ENCODE data around the gene KIAA1614. TPM values are rescaled to one million over a fixed set of nuclear protein-coding genes. Genes with fewer than 3 reads are reported as not detected.
A peak's percentile ranks its signal among the peaks of the same experiment; 100 is the strongest.

KIAA1614 gene
- total RNA-seq, 2 donors from 2014 or later: 0.22 to 0.67 TPM

- no peak overlapping the region for H3K27ac Mint-ChIP-seq
- no peaks in the 10 kb centered on the region for H3K36me3 Mint-ChIP-seq
- DNase-seq (ENCODE audit: low spot score) (no peak), ATAC-seq (no peak)
- H3K4me1 Mint-ChIP-seq (ENCODE audit: low read depth in 2 of 2): peaks cover 0 to 2% of the 10 kb centered on the region in 2 donors
- peaks cover 0 to 5% of the 10 kb centered on the region in 2 donors for H3K27me3 Mint-ChIP-seq
- peaks cover 3% of the 10 kb centered on the region for H3K9me3 Mint-ChIP-seq
- no peak overlapping the region for H3K4me3 Mint-ChIP-seq
Observed at GRCh38 chr1:180898441-180899219, 14.1 kb upstream of the KIAA1614 start.

GRCh38 chr1:180899262-180899661 is 13.4 kb upstream of the KIAA1614 start:
- H3K4me3 Mint-ChIP-seq: no peak overlapping the region
- no peaks in the 10 kb centered on the region for H3K36me3 Mint-ChIP-seq
- peaks cover 3% of the 10 kb centered on the region for H3K9me3 Mint-ChIP-seq
- no peak overlapping the region for H3K27ac Mint-ChIP-seq
- H3K4me1 Mint-ChIP-seq (ENCODE audit: low read depth in 2 of 2): peaks cover 0 to 2% of the 10 kb centered on the region in 2 donors
- H3K27me3 Mint-ChIP-seq: peaks cover 0 to 5% of the 10 kb centered on the region in 2 donors
- ATAC-seq: no peak
- no peak for DNase-seq (ENCODE audit: low spot score)

GRCh38 chr1:180901076-180901990 is 11.4 kb upstream of the KIAA1614 start:
- Mint-ChIP-seq H3K27me3 (peaks cover 0 to 5% of the 10 kb centered on the region in 2 donors), H3K9me3 (no peaks in the 10 kb centered on the region), H3K36me3 (no peaks in the 10 kb centered on the region), H3K27ac (no peak overlapping the region), H3K4me1 (ENCODE audit: low read depth in 2 of 2) (no peaks in the 10 kb centered on the region), H3K4me3 (no peak overlapping the region)
- no peak for ATAC-seq
- DNase-seq (ENCODE audit: low spot score): peak; percentile 31

- Mint-ChIP-seq H3K4me1 (ENCODE audit: low read depth in 2 of 2) (no peaks in the 10 kb centered on the region), H3K4me3 (no peak overlapping the region), H3K27me3 (peaks cover 0 to 5% of the 10 kb centered on the region in 2 donors), H3K9me3 (no peaks in the 10 kb centered on the region), H3K36me3 (no peaks in the 10 kb centered on the region), H3K27ac (no peak overlapping the region)
- ATAC-seq (no peak), DNase-seq (ENCODE audit: low spot score) (peak; percentile 12)
Observed at GRCh38 chr1:180902541-180902940, 10.2 kb upstream of the KIAA1614 start.

GRCh38 chr1:180905927-180906326 is 6.8 kb upstream of the KIAA1614 start:
- Mint-ChIP-seq H3K4me1 (ENCODE audit: low read depth in 2 of 2) (peaks cover 8 to 12% of the 10 kb centered on the region in 2 donors), H3K36me3 (no peaks in the 10 kb centered on the region), H3K9me3 (no peaks in the 10 kb centered on the region), H3K4me3 (no peak overlapping the region), H3K27me3 (peaks cover 0 to 13% of the 10 kb centered on the region in 2 donors), H3K27ac (no peak overlapping the region)
- DNase-seq (ENCODE audit: low spot score) (no peak), ATAC-seq (no peak)

GRCh38 chr1:180906511-180906910 is 6.2 kb upstream of the KIAA1614 start:
- no peak overlapping the region for H3K27ac Mint-ChIP-seq
- H3K36me3 Mint-ChIP-seq: no peaks in the 10 kb centered on the region
- ATAC-seq: no peak
- peaks cover under 1 to 15% of the 10 kb centered on the region in 2 donors for H3K27me3 Mint-ChIP-seq
- DNase-seq (ENCODE audit: low spot score): no peak
- H3K4me1 Mint-ChIP-seq (ENCODE audit: low read depth in 2 of 2): peaks cover 8 to 12% of the 10 kb centered on the region in 2 donors
- H3K9me3 Mint-ChIP-seq: no peaks in the 10 kb centered on the region
- no peak overlapping the region for H3K4me3 Mint-ChIP-seq

GRCh38 chr1:180907313-180908055 is 5.2 kb upstream of the KIAA1614 start:
- H3K4me3 Mint-ChIP-seq: no peak overlapping the region
- DNase-seq (ENCODE audit: low spot score) (peak; percentile 29), ATAC-seq (no peak)
- H3K9me3 Mint-ChIP-seq: no peaks in the 10 kb centered on the region
- H3K4me1 Mint-ChIP-seq (ENCODE audit: low read depth in 2 of 2): peaks cover 8 to 12% of the 10 kb centered on the region in 2 donors
- no peak overlapping the region for H3K27ac Mint-ChIP-seq
- no peaks in the 10 kb centered on the region for H3K36me3 Mint-ChIP-seq
- H3K27me3 Mint-ChIP-seq: peaks cover 7 to 20% of the 10 kb centered on the region in 2 donors

- Mint-ChIP-seq H3K4me3 (no peak overlapping the region), H3K4me1 (ENCODE audit: low read depth in 2 of 2) (peaks cover 8 to 12% of the 10 kb centered on the region in 2 donors), H3K27ac (no peak overlapping the region), H3K27me3 (peaks cover 7 to 18% of the 10 kb centered on the region in 2 donors), H3K36me3 (no peaks in the 10 kb centered on the region), H3K9me3 (no peaks in the 10 kb centered on the region)
- DNase-seq (ENCODE audit: low spot score): peak; percentile 16
- ATAC-seq: no peak
Observed at GRCh38 chr1:180908074-180908765, 4.5 kb upstream of the KIAA1614 start.

GRCh38 chr1:180909005-180909414 is 3.7 kb upstream of the KIAA1614 start:
- Mint-ChIP-seq H3K27me3 (peaks cover 15 to 25% of the 10 kb centered on the region in 2 donors), H3K4me3 (peak overlapping the region; percentile 31), H3K36me3 (no peaks in the 10 kb centered on the region), H3K4me1 (ENCODE audit: low read depth in 2 of 2) (peaks cover 8 to 12% of the 10 kb centered on the region in 2 donors), H3K9me3 (no peaks in the 10 kb centered on the region), H3K27ac (no peak overlapping the region)
- ATAC-seq: peak; percentile 68 to 79
- peak; percentile 44 for DNase-seq (ENCODE audit: low spot score)

- Mint-ChIP-seq H3K9me3 (no peaks in the 10 kb centered on the region), H3K27ac (no peak overlapping the region), H3K4me1 (ENCODE audit: low read depth in 2 of 2) (peaks cover 8 to 12% of the 10 kb centered on the region in 2 donors), H3K27me3 (peaks cover 17 to 30% of the 10 kb centered on the region in 2 donors), H3K36me3 (no peaks in the 10 kb centered on the region), H3K4me3 (peak overlapping the region; percentile 31)
- DNase-seq (ENCODE audit: low spot score): no peak
- no peak for ATAC-seq
Observed at GRCh38 chr1:180909462-180909976, 3.2 kb upstream of the KIAA1614 start.

GRCh38 chr1:180911640-180912191 is 981 bp upstream of the KIAA1614 start:
- no peaks in the 10 kb centered on the region for H3K9me3 Mint-ChIP-seq
- peak overlapping the region; percentile 47 for H3K4me3 Mint-ChIP-seq
- DNase-seq (ENCODE audit: low spot score) (peak; percentile 15), ATAC-seq (no peak)
- H3K27ac Mint-ChIP-seq: no peak overlapping the region
- peaks cover 8 to 12% of the 10 kb centered on the region in 2 donors for H3K4me1 Mint-ChIP-seq (ENCODE audit: low read depth in 2 of 2)
- H3K27me3 Mint-ChIP-seq: peaks cover 17 to 36% of the 10 kb centered on the region in 2 donors
- no peaks in the 10 kb centered on the region for H3K36me3 Mint-ChIP-seq

- H3K4me3 Mint-ChIP-seq: peak overlapping the region; percentile 47
- DNase-seq (ENCODE audit: low spot score): peak; percentile 53
- H3K36me3 Mint-ChIP-seq: no peaks in the 10 kb centered on the region
- peak; percentile 7 to 18 for ATAC-seq
- H3K4me1 Mint-ChIP-seq (ENCODE audit: low read depth in 2 of 2): peaks cover 8 to 12% of the 10 kb centered on the region in 2 donors
- no peak overlapping the region for H3K27ac Mint-ChIP-seq
- peaks cover 17 to 36% of the 10 kb centered on the region in 2 donors for H3K27me3 Mint-ChIP-seq
- no peaks in the 10 kb centered on the region for H3K9me3 Mint-ChIP-seq
Observed at GRCh38 chr1:180912211-180912800, 391 bp upstream of the KIAA1614 start.
